Stimulated activated CD4-positive, alpha-beta T cell treated with anti-CD3 and anti-CD28 coated beads, Interleukin-15, amount 100 ng/mL, for 48 hours (primary cell): ENCODE measurements around the gene ATAD2B.

ENCODE experiments used
- DNase-seq, 2 donors: peaks; one replicate each; pipeline ENCODE4 v3.0.0-alpha.2; 2020; ENCODE audit warnings: low read depth in 2 of 2

Gene ATAD2B

DNA sequence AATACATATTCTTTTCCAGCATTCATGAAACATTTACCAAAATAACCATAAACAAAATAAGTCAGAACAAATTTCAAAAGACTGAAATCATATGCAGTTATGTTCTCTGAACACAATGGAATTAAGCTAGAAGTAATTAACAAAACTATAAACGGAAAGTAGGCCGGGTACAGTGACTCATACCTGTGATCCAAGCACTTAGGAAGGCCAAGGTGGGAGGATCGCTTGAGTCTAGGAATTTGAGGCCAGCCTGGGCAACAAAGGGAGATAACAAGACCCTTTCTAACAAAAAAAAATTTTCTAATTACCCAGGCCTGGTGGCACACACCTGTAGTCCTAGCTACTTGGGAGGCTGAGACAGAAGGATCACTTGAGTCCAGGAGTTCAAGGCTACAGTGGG lies 14.9 kb downstream of the ATAD2B start:
- DNase-seq = no peak

DNA sequence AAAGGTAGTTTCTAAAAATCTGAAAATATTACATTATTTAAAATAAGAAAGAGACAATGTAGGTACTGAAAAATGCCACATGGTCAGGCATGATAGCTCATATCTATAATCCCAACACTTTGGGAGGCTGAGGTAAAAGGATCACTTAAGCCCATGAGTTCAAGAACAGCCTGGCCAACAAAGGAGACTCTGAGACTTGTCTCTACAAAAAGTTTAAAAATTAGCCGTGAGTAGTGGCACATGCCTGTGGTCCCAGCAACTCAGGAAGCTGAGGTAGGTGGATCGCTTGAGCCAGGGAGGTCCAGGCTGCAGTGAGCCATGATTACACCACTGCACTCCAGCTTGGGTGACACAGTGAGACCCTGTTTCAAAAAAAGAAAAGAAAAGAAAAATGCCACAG lies 21.8 kb downstream of the ATAD2B start:
- no peak for DNase-seq

DNA sequence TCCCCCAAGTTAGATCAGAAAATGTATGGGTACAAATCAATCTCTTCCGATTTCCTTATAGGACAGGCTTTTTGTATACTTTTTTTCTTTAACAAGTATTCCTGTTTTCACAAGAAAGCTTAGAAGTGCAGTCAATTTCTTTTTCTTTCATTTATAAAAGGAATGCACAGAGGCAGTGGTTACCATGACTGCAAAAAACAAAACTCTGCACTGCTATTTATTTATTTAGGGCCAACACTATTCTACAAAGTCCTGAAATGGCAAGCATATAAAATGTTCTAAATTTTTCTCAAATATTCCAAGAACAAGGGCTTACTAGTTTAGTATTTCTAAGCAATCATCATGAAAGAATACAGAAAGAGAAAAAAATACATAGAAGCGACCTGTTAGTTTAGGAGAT lies 22.2 kb downstream of the ATAD2B start:
- no peak for DNase-seq

DNA sequence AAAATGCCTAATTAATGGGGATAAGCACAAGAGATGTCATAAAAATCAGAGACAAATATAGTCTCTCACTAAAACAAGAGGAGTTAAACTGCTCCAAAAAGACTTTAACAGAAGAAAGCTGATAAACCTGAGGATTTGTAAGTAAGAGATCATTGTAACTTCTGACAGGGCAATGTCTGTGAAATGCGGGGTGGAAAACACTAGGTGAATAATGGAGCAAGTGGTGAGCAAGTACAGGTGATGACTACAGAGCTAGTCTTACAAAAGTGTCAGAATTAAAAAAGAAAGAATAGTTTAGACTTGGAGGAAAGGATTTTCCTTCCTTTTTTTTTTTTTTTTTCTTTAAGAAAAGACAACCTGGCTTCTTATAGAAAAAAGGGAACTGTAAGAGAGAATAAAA lies 22.7 kb downstream of the ATAD2B start:
- no peak for DNase-seq

DNA sequence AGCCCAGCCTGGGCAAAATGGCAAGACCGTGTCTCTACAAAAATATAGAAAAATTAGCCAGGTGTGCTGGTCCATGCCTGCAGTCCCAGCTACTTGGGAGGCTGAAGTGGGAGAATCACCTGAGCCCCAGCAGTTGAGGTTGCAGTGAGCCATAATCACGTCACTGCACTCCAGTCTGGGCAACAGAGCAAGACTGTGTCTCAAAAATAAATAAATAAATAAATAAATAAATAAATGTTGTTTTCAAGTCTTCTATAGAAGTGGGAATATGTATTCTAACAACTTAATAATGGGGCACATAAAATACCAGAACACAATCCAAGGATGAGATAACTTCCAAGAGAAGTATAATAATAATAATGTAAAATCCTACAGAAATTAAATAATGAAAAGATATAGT lies 23.9 kb downstream of the ATAD2B start:
- DNase-seq = no peak

DNA sequence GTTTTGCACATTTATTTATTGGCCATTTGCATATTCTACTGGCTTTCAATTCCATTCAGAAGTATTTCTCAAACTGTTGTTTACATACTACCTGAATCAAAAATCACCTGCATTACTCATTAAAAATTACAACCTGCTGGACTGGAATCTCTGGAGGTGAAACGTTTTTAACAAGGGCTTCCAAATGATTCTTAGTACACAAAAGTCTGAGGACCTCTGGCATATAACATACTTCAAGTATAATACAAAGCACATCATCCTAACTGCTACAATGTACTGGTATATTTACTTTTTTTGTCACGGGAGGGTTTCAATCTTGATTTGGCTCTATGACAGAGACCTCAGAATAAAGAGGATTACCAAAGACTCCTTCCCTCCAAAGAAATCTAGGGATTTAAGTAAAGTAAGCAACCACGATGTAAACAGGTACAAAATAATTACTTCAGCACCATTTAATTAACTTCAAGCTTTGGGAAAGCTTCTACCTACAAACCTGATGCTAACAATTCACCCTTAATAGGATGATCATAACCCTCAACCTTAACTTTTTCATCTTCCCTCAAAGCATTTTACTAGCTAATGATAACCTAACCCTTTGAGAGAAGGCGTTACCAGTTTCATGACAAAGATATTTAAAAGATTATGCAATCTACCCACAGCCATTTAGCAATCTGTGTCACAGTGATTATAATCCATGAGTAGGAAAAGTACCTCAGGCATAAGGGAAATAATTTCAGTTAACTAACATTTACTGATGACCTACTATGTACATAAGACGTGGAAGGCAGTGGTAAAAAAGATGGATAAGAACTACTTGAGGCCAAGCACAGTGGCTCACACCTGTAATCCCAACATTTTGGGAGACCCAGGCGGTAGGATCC lies 24.7 kb downstream of the ATAD2B start:
- DNase-seq = no peak

DNA sequence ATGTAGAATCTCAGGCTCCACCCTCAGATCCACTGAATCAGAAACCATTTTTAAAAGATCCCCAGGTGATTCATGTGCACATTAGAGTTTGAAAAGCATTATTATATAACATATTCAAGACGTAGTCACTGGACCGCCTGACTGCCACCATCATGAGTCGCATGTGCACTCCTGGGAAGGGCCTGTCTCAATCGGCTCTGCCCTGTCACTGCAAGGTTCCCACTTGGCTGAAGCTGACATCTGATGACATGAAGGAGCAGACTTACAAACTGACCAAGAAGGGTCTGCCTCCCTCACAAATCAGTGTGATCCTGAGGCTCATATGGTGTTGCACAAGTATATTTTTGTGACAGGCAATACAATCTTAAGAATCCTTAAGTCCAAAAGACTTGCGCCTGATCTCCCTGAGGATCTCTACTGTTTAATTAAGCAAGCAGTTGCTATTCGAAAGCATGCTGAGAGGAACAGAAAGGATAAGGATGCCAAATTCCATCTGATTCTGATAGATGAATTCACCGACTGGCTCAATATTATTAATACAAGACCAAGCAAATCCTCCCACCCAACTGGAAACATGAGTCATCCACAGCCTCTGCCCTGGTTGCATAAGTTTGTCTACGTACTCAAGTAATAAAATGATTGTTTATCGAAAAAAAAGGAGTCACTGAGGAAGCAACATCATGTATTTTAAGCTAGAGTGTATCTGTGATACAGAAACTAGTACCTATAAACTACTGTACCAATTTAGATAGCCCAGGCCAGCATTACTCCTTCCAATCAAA lies 26.2 kb downstream of the ATAD2B start:
- DNase-seq = no peak

DNA sequence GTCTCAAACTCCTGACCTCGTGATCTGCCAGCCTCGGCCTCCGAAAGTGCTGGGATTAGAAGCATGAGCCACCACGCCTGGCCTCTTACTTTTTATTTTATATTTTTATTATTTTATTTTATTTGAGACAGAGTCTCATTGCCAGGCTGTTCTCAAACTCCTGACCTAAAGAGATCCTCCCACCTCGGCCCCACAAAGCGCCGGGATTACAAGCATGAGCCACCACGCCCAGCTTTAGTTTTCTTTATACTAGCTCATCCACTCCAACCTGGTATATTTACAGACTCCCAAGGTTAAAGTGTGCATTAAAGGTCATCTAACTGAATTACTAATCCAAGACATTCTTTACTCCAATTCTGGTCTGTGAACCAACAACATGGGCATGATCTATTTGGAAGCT lies 26.8 kb downstream of the ATAD2B start:
- no peak for DNase-seq

DNA sequence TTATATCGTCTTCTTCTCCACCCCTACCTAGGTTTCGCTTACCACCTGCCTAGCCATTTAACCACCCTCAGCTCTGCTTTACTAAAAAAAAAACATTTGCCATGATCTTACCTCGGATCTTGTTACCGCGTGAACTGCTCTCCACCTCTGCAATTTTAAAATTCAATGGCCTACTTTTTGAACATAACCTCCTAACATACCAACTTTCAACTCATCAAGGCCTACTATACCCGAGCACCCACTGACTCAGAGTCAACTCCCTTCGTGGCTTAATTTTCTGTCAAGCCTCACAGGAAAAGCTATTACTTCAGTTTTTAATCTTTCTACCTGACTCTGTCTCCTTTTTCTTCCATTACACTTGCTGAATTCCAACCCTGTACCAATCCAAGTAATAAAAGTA lies 55.7 kb downstream of the ATAD2B start:
- DNase-seq = no peak

DNA sequence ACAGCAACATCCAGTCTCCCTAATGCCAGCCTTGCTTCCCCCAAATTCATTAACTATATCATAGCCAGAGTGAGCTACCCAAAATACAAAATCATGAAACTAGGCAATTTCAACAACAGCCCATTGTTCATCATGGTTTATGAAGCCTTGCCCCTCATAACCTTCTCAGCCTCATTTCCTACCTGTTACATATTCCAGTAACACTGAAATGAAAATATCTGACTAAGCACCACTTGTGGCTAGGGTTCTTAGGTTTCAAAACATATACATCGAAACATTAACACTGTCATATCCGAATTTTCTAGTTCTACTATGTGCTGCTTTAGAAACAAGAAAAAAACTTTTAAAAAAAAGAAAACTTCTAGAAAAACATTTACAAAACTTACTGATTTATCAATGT lies 59.5 kb downstream of the ATAD2B start:
- no peak for DNase-seq

DNA sequence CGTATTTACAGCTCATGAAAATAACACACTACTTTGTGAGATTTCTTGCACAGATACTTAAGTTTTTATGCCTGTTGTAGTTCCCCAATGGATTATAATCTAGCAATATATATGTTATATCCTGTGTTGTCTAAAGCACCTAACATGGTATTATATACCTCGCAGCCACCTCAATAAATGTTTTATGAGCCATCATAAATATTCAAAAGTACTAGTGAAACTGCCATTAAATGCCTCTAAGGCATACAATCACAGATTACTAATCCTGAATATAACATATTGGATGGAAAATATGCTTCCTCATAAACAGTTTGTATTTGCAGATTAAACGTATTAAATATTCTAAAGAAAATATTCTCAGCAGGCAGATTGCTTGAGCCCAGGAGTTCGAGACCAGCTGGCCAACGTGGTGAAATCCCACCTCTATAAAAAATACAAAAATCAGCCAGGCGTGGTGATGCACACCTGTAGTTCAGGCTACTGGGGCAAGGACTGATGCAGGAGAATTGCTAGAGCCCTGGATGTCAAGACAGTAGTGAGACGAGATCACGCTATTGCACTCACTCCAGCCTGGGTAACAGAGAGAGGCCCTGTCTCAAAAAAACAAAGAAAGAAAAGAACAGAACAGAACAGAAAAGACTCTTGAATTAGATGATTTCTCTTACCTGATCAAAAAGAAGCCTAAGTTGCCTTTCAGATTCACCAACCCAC lies 64.1 kb downstream of the ATAD2B start:
- DNase-seq = no peak

DNA sequence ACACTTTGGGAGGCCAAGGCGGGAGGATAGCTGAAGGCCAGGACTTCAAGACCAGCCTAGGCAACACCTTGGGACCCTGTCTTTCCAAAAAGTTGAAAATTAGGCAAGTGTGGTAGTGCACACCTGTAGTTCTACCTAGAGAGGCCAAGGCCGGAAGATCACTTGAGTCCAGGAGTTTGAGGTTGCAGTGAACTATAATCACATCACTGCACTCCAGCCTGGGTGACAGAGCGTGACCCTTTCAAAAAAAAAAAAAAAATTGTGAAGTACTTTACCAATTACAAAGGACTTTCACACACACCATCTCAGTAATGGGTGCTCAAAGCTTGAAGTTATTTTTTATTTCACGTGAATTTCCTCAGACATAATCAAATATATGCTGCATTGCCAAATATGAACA lies 65.0 kb downstream of the ATAD2B start:
- DNase-seq = no peak

DNA sequence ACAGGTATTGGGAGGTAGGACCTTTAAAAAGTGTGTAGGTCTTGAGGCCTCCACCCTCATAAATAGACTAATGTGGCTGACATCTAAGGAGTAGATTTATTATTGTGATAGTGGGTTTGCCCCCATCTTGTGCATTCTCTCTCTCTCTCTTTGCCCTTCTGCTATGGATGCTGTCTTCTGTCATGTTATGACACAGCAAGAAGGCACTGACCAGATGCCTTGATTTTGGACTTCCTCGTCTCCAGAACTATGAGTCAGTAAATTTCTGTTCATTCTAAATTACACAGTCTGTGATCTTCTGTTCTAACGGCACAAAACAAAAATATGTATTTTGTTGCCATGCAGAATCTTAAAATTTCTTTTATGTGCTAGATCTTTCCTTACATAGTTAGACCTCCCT lies 66.9 kb downstream of the ATAD2B start:
- DNase-seq = no peak

DNA sequence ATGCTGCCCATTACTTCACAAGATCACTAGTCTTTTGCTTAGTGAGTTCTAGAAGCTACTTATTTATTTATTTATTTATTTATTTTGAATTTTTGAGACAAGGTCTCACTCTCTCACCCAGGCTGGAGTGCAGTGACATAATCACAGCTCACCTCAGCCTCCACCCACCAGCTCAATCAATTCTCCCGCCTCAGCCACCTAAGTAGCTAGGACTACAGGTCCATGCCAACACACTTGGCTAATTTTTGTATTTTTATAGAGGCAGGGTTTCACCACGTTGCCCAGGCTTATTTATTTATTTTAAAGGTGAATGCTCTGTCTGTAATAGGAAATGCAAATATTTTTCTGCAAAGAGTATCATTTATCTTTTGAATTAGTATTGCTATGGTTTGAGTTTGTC lies 67.7 kb downstream of the ATAD2B start:
- DNase-seq = no peak

DNA sequence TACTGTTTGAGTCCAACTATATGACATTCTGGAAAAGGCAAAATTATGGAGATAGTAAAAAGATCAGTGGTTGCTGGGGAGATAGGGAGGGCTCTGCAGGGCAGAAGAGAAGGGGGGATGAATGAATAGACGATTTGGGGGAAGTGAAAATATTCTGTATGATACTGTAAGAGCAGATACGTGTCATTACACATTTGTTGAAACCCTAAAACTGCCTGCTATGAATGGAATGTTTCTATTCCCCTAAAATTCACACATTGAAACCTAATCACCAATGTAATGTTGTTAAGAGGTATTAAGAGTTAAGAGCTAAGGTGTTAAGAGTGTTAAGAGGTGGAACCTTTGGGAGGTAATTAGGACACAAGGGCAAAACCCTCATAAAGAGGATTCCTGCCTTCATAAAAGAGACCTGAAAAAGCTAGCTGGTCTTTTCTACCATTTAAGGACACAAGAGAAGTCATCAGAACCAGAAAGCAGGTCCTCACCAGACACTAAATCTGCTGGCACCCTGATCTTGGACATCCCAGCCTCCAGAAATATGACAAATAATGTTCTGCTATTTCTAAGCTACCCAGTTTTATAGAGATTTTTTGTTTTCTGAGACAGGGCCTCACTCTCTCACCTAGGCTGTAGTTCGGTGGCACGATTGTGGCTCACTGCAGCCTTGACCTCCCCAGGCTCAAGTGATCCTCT lies 76.2 kb downstream of the ATAD2B start:
- DNase-seq = no peak

DNA sequence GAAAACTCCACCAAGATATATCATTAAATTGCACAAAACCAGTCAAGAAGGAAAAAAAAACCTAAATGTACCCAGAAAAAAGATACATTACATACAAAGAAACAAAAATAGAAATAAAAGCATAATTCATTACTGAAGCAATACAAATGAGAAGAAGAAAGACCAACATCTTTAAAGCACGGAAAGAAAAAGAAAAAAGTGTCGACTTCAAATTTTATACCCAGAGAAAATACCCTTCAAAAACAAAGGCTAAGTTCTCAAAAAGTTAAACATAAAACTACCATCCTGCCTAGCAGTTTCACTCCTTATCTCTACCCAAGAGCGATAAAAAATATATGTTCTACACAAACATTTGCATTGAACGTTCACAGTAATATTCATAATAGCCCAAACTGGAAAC lies 82.0 kb downstream of the ATAD2B start:
- DNase-seq = no peak

DNA sequence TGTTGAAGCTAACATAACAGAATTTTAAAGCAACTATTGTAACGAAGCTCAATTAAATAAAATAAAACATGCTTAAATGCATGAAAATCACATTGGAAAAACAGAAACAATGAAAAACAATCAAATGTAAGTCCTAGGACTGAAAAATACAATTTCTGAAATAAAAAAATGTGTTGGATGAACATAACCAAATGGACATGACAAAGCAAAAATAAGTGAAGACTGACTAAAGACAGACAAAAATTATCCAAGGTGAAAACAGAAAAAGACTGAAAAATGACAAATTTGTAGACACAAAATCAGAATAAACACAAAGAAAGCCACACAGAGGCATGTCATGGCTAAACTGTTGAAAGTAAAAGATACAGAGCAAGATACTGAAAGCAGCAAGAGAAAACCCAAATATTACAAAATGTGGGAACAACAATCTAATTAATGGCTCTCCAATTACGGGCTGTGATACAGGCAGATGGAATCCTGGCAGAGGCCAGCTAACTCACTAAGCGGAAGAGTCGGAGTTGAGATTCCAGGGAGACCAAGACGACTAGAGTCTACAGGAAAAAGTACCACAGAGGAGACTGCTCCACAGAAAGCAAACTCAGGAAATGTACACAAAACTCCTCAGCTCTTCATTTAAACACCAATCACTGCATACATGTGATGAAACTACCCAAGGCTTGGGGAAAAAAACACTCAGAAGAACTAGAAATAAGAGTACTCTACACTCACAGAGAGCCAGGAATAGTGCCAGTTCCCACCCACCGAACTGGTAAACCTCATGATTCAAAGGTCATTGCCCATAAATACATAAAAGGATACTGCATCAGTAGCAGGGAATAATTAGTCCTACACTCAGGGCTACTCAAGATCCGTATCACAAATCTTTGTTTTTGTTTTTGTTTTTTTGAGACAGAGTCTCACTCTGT lies 83.6 kb downstream of the ATAD2B start:
- no peak for DNase-seq

DNA sequence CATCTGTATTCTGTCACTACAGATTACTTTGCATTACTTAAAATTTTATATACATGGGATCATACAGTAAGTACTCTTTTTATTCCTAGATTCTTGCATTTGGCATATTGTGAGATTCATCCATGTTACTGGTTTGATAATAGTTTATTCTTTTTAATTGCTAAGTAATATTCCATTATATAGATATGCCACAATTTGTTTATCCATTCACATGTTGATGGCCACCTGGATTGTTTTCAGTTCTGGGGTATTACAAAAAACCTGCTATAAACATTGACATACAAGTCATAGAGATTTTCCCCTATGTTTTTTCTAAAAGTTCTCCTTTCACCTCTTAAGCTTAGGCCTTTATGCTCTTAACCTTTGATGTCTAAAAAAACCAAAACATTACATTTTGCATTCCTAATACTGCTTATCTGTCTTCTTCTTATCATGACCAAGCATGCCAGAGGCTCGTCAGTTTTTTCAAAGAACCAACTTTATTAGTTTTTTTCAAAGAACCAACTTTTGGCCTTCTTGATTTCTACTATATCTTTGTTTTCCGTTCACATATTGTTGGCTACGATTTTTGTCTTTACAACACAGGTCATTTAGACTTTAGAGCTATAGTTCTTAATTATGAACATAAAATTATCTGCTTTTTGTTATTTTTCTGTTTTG lies 86.9 kb downstream of the ATAD2B start:
- no peak for DNase-seq

DNA sequence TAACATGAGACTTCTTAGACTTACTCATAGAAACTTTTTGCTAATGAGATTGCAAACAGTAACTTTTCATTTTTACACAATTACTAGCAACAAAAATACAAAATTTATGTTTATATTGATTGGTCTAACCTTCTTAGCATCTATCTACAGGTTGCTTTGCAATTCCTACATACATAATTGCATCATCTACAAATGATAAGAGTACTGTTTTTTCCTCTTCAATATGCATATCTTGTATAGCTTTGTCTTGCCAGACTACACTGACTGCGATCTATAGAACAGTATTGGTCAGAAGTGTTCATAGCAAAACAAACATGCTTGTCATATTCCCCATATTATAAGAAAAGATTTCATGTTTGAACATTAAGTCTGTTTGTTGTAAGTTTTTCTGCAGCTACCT lies 87.9 kb downstream of the ATAD2B start:
- no peak for DNase-seq

DNA sequence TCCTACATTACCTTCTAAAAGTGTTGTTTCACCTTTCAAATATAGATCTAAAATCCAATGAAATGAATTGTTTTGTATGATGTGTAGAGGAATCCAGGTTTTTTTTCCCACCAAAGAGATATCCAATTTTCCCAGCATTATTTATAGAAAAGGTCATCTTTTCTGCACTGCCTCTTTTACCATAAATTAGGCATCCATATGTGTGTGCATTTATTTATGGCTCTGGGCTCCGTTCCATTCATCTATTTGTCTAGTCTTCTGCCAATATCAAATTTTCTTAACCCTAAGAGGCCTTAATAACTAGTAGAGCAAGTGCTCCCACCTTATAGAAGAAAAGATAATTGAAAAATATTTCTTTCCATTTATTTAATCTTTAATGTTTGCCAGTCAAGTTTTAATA lies 88.3 kb downstream of the ATAD2B start:
- DNase-seq = no peak
